Activated T-helper 2 cell treated with anti-CD3 and anti-CD28 coated beads, Interferon-gamma antibody, Interleukin-2, Interleukin-4, amounts not matched to agents 10 μg/mL and 5 μg/mL and 100 μg/mL, durations not matched to agents 14 hours and 24 hours and 36 hours (primary cell): Measurements from ENCODE around the gene HHAT. TPM values are rescaled to one million over a fixed set of nuclear protein-coding genes. Genes with fewer than 3 reads are reported as not detected.
"Not testable (repeated sequence)": the region's sequence is repeated elsewhere in the genome, so short reads cannot be mapped to it uniquely, and the experiment has no call there.

Experiments
- DNase-seq: peaks from one replicate; pipeline ENCODE4 v3.0.0; 2021; ENCODE audit warnings: low spot score
- H3K27ac Mint-ChIP-seq: one replicate; pipeline ENCODE4 v1.8.0; 2021; ENCODE audit warnings: mixed read lengths
- H3K27me3 Mint-ChIP-seq: one replicate; pipeline ENCODE4 v1.8.0; 2021; ENCODE audit warnings: low read depth, mixed read lengths
- H3K36me3 Mint-ChIP-seq: one replicate; pipeline ENCODE4 v1.8.0; 2021; ENCODE audit warnings: low read depth, mixed read lengths
- H3K4me1 Mint-ChIP-seq: one replicate; pipeline ENCODE4 v1.8.0; 2021; ENCODE audit warnings: low read depth, mixed read lengths
- H3K4me3 Mint-ChIP-seq: one replicate; pipeline ENCODE4 v1.8.0; 2021; ENCODE audit warnings: low read depth, mild to moderate bottlenecking, moderate library complexity, mixed read lengths
- H3K9me3 Mint-ChIP-seq: one replicate; pipeline ENCODE4 v1.8.0; 2021; ENCODE audit warnings: mixed read lengths
- intact Hi-C: fragments of 100-400 bp; cut with micrococcal nuclease; formaldehyde crosslinking; loops from one replicate; pipeline ENCODE4 v1.15.1; 2023
- total RNA-seq: library from RNA; stranded (reverse); gene quantifications from 2 replicates; pipeline ENCODE4 v1.2.3, GENCODE V29; 2022

The HHAT gene
- total RNA-seq, 1 donor from 2014 or later, result 0.43 TPM

DNA sequence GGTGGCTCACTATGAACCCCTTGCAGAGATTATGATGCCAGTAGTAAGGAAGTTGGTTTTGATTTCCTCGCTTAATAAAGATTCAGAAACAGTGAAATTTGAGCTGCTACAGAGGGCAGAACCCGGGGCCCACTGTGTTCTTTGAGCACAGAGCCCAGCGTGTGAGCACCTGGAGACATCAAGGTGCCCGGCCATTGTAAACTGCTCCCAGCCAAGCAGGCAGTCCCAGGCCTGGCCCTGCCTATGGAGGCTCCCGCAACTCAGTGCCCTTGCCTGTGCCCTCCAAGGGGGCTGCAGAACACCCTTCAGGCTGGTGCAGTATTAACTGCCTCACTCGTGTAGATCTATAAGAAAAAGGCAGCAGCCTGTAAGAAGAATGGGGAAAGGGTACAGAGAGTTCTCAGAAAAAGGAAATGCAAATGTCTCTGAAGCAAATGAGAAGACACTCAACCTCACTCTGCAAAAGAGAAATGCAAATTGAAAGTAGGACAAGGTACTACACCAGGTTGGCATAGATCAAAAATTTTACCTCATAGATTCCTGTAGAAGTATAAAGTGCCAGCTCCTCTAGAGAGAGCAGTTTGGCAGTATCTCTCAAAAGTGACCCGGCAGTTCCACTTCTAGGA lies 323.7 kb downstream of the HHAT start:
- Mint-ChIP-seq H3K9me3 (peaks cover 5% of the 10 kb centered on the region), H3K27ac (no peak overlapping the region), H3K27me3 (no peaks in the 10 kb centered on the region), H3K36me3 (no peaks in the 10 kb centered on the region), H3K4me1 (peaks cover 2% of the 10 kb centered on the region), H3K4me3 (no peak overlapping the region)
- DNase-seq, result no peak
- intact Hi-C loops, result no loop called here

DNA sequence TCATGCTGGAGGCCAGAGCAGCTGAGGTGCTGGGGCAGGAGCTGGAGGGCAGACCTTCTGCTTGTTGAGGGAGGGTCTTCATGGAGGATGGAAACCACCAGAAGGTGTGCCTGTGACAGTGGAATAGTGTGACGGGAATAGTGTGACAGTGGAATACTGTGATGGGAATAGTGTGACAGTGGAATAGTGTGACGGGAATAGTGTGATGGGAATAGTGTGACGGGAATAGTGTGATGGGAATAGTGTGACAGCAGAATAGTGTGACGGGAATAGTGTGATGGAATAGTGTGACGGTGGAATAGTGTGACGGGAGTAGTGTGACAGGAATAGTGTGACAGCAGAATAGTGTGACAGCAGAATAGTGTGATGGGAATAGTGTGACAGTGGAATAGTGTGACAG lies 325.1 kb downstream of the HHAT start:
- no peak overlapping the region for H3K27ac Mint-ChIP-seq
- no peaks in the 10 kb centered on the region for H3K27me3 Mint-ChIP-seq
- H3K4me3 Mint-ChIP-seq, result no peak overlapping the region
- DNase-seq, result no peak
- peaks cover 5% of the 10 kb centered on the region for H3K9me3 Mint-ChIP-seq
- no peaks in the 10 kb centered on the region for H3K36me3 Mint-ChIP-seq
- intact Hi-C loops, result no loop called here
- H3K4me1 Mint-ChIP-seq, result no peaks in the 10 kb centered on the region

DNA sequence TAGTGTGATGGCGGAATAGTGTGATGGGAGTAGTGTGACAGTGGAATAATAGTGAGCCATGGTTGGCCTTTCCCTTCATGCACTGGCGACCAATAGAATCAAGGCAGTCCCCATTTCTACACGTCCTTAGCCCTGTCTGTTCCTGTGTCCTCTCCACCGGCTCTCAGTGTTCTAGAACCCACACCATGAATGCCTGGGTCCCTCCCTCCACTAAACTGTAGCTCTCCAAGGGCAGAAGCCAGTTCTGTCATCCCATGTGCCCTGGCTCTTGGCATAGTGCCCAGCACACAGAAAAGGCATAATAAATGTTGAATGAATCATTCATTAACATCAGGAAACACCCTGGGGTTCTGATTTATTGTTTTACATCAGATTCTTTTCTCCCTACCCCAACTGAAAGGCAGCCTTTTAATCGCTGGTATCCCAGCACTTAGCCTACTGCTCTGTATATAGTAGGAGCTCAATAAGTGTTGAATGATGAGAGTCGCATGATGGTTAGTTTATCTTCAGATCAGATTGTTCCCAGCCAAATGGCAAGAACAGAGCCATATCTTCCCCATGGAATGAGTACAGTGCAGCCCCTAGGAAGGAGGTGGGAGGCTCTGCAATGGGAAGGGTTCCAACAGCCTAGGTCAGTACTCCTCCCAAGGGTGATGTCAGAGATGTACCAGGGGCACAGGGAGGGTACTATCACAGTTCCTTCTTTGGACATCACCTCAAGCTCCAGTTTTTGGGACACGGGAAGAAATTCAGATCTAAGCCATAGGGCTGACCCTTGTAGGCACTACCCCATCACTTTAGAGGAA lies 325.7 kb downstream of the HHAT start:
- Mint-ChIP-seq H3K4me3 (no peak overlapping the region), H3K27ac (no peak overlapping the region), H3K9me3 (peaks cover 5% of the 10 kb centered on the region), H3K4me1 (no peaks in the 10 kb centered on the region), H3K27me3 (no peaks in the 10 kb centered on the region), H3K36me3 (no peaks in the 10 kb centered on the region)
- DNase-seq, result peak; percentile 14
- intact Hi-C loops, result no loop called here

DNA sequence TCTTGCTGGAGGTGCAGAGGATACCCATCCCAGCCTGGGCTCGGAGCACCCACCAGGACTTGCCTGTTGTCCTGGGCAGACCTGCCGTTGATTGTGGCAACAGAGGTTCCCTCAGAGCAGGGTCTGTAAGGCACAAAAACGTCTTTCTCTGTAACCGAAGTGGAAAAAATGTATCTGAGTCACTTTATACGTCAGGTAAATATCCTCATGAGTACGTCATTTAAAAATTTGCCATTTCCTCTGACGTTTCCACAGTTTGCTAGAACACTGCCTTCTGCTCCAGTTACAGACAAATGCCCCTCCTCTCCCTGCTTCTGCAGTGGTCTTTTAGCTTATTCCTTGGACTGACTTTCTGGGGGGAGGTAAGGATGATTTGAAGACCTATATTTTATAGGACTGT lies 326.8 kb downstream of the HHAT start:
- DNase-seq, result no peak
- Mint-ChIP-seq H3K9me3 (peaks cover 5% of the 10 kb centered on the region), H3K36me3 (no peaks in the 10 kb centered on the region), H3K4me1 (no peaks in the 10 kb centered on the region), H3K4me3 (no peak overlapping the region), H3K27me3 (no peaks in the 10 kb centered on the region), H3K27ac (no peak overlapping the region)
- intact Hi-C loops, result no loop called here

DNA sequence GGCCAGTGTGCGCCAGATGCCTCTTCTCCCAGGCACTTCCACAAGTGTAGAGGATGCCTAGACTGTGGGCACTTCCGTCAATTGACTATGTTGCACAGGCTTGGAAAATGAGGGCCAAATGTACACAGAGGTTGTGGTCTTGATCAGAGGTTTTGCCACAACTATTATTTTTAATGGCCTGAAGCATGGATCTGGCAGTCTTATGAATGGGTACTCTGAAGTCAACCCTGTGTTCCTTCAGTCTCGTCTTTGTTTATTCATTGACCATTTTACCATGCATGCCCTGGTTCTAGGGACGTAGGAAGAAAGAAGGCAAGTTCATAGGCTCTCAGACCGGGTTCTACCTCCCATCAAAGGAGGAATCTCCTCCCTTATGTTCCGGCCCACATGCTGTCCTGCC lies 329.1 kb downstream of the HHAT start:
- H3K27me3 Mint-ChIP-seq, result no peaks in the 10 kb centered on the region
- no peak overlapping the region for H3K4me3 Mint-ChIP-seq
- no peaks in the 10 kb centered on the region for H3K4me1 Mint-ChIP-seq
- DNase-seq, result no peak
- H3K9me3 Mint-ChIP-seq, result peaks cover 5% of the 10 kb centered on the region
- H3K36me3 Mint-ChIP-seq, result no peaks in the 10 kb centered on the region
- intact Hi-C loops, result no loop called here
- H3K27ac Mint-ChIP-seq, result no peak overlapping the region

DNA sequence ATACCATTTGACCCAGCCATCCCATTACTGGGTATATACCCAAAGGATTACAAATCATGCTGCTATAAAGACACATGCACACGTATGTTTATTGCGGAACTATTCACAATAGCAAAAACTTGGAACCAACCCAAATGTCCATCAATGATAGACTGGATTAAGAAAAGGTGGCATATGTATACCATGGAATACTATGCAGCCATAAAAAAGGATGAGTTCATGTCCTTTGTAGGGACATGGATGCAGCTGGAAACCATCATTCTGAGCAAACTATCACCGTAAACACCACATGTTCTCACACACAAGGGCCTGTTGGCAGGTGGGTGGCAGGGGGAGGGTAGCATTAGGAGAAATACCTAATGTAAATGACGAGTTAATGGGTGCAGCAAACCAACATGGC lies 332.8 kb downstream of the HHAT start:
- H3K36me3 Mint-ChIP-seq, H3K4me3 Mint-ChIP-seq, H3K9me3 Mint-ChIP-seq, H3K4me1 Mint-ChIP-seq, intact Hi-C loops, H3K27ac Mint-ChIP-seq, DNase-seq, H3K27me3 Mint-ChIP-seq: not testable (repeated sequence)

DNA sequence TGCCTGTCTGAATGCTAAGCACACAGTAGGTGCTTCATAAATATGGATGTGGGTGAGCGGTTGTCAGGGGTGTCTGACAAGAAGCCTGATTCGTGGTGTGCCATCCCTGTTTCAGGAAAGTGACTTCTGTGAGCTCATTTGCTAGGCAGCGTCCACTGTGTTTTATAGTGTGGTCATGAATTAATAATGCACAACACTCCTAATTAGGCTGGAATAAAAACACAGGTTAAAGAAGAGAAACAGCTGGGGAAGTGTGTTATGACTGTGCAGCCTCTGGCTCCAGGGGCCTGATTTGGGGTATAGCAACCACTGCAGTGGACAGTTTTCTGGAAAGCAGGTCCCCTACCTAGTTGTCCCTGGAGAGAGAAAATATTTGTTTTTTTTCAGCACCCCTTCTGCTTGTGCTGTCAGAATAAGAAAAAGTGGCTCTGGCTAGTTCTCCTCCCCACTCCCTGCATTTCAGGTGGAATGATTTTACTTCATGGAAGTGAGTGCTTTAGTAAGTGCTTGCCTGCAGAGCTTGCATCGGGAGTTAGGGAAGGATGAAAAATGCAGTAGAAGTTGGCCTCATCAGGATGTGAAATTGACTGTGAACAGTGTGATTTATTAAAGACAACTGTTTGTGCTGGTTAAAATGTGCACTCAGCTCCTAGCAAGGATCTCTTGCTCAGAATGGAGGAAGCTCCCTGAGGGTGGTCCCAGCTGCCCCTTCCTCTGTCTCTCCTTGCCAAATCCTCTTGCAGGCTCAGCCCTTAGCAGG lies 333.8 kb downstream of the HHAT start:
- DNase-seq, result no peak
- Mint-ChIP-seq H3K27ac (no peak overlapping the region), H3K4me3 (no peak overlapping the region), H3K9me3 (no peaks in the 10 kb centered on the region), H3K36me3 (no peaks in the 10 kb centered on the region), H3K4me1 (no peaks in the 10 kb centered on the region), H3K27me3 (no peaks in the 10 kb centered on the region)
- intact Hi-C loops, result no loop called here

DNA sequence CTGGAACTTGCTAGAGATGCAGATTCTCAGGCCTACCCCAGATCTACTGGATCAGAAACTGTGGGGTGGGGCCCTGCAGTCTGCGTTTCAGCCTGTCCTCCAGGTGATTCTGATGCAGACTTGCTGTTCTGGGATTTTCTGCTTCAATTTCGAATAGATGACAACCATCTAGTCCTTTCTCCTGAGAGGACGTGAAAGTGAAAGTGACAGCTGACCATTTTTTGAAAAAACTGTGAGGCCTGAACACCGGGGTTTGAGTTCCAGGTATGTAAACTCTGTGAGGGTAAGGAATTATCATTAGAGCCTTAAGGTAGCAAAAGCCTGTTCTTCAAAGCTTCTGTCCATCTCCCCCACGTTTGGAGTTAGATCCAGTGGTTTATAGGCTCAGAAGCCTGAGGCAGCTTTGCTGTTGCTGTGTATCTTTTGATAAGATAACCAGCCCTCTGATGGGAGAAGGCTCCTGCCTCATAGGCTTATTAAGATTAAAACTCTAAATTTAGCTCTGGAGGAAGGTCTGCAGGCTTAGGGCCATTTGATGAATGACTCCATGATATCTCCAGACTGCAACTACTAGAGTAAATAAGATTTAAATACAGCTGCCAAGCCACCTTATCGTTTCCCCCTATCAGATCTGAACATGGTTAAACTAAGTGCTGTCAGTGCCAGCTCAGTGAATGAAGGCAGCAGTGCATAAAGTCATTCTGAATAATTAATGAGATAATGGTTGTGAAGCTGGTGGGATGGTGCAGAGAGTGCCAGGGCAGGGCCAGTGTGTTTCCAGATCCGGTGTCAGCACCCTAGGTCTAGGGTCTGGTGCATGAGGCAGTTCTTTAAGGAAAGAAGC lies 335.2 kb downstream of the HHAT start:
- no peak overlapping the region for H3K27ac Mint-ChIP-seq

DNA sequence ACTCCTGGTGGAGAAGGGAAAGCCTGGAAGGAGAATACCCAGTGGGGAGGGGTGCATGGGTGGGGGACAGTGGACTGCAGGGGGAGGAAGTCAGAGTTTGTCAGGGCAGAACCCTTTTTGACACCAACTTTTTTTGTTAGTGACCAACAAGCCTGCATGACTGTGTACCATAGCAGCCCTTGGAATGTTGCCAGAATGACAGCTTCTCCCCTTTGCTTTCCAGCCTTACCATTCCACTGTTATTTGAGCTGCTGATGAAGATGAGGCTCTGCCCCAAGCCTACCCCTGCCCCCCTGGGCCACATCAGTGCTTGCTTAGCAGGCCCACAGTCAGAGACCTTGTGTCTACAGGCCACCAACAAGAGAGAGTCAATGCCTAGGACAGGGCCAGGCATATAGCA lies 341.2 kb downstream of the HHAT start:
- H3K27ac Mint-ChIP-seq, result no peak overlapping the region
- H3K4me3 Mint-ChIP-seq, result no peak overlapping the region
- H3K9me3 Mint-ChIP-seq, result no peaks in the 10 kb centered on the region
- peaks cover 4% of the 10 kb centered on the region for H3K27me3 Mint-ChIP-seq
- H3K4me1 Mint-ChIP-seq, result no peaks in the 10 kb centered on the region
- intact Hi-C loops, result no loop called here
- no peak for DNase-seq
- no peaks in the 10 kb centered on the region for H3K36me3 Mint-ChIP-seq

More for the DNA sequence above, 335.2 kb downstream of the HHAT start:
- no peaks in the 10 kb centered on the region for H3K9me3 Mint-ChIP-seq
- no peaks in the 10 kb centered on the region for H3K36me3 Mint-ChIP-seq
- DNase-seq, result no peak
- intact Hi-C loops, result no loop called here
- no peak overlapping the region for H3K4me3 Mint-ChIP-seq
- H3K27me3 Mint-ChIP-seq, result no peaks in the 10 kb centered on the region
- H3K4me1 Mint-ChIP-seq, result no peaks in the 10 kb centered on the region

DNA sequence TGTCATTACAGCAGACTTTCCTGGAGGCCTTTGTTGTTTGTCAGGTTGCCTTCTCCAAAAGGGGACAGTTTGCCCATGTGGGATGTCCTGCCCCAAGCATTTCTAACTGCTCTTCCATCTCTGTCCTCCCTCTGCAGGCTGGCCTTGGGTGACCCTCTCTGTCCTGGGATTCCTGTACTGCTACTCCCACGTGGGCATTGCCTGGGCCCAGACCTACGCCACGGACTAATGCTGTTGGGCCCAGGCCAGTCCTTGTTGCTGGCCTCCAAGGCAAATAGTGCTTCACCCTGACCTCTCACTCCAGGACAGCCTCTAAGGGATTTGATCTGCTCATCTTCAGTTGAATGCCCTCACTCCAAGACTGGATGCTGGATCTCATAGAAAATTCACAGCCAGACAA lies 345.4 kb downstream of the HHAT start:
- Mint-ChIP-seq H3K27me3 (peaks cover 8% of the 10 kb centered on the region), H3K4me3 (no peak overlapping the region), H3K4me1 (no peaks in the 10 kb centered on the region), H3K36me3 (no peaks in the 10 kb centered on the region), H3K27ac (no peak overlapping the region), H3K9me3 (no peaks in the 10 kb centered on the region)
- intact Hi-C loops, result no loop called here
- DNase-seq, result no peak

DNA sequence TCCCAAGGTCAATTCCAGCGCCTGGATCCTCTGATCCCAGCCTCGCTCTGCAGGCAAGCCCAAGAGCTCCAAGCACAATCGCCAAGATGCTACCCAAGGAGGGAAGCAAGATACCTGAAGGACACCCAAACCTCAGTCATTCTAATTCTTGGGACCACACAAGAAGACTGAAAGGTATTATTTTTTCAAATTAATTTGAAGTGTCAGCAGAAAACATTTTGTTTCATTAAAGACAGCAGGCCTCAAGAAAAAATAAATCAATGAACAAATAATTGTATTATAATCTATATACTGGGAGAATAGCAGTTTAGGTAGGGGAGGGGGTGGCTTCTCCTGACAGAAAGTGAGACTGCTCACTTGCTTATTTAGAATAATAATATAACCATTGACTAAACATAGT lies 347.8 kb downstream of the HHAT start:
- intact Hi-C loops, result no loop called here
- DNase-seq, result no peak
- no peak overlapping the region for H3K27ac Mint-ChIP-seq
- H3K9me3 Mint-ChIP-seq, result no peaks in the 10 kb centered on the region
- no peaks in the 10 kb centered on the region for H3K36me3 Mint-ChIP-seq
- no peaks in the 10 kb centered on the region for H3K4me1 Mint-ChIP-seq
- H3K27me3 Mint-ChIP-seq, result peaks cover 8% of the 10 kb centered on the region
- no peak overlapping the region for H3K4me3 Mint-ChIP-seq

DNA sequence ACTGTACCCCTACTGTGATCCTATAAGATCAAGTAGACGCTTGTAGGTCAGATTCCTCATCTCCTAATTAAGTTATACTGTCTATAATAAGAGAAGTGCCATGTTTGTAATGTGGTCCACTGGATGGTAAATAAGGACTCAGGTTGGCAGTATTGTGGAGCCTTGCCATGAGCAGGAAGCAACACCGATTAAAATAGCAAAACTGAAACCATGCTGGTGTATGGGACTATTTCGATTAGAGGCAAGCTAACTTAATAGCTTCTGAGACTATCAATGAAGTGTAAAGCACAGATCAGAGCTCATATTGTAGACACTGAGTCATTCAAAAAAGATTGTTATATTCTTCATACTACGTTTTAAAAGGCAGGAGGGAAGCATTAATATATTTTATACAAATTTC lies 348.8 kb downstream of the HHAT start:
- no peak overlapping the region for H3K27ac Mint-ChIP-seq
- no peak overlapping the region for H3K4me3 Mint-ChIP-seq
- H3K4me1 Mint-ChIP-seq, result no peaks in the 10 kb centered on the region
- DNase-seq, result no peak
- peaks cover 8% of the 10 kb centered on the region for H3K27me3 Mint-ChIP-seq
- intact Hi-C loops, result no loop called here
- H3K36me3 Mint-ChIP-seq, result no peaks in the 10 kb centered on the region
- no peaks in the 10 kb centered on the region for H3K9me3 Mint-ChIP-seq
